Skeletal muscle cell (primary cell): ENCODE data around the gene SLC22A23.

Experiments used
- DNase-seq: peaks from one replicate; pipeline ENCODE4 v3.0.0-alpha.2; 2010; ENCODE audit warnings: low read depth
- H3K4me3 ChIP-seq: 2 replicates; pipeline ENCODE4 v1.5.1; 2011; ENCODE audit warnings: low read depth, mild to moderate bottlenecking, control low read depth, low read length, moderate library complexity

SLC22A23 gene

GRCh38 chr6:3330199-3330598 is 126.7 kb downstream of the SLC22A23 start:
- no peak for DNase-seq

GRCh38 chr6:3329393-3330051 is 127.3 kb downstream of the SLC22A23 start:
- no peak overlapping the region for H3K4me3 ChIP-seq
- DNase-seq: no peak

More at GRCh38 chr6:3330199-3330598, 126.7 kb downstream of the SLC22A23 start:
- H3K4me3 ChIP-seq: no peak overlapping the region

- no peak for DNase-seq
- H3K4me3 ChIP-seq: no peak overlapping the region
These were observed 128.1 kb downstream of the SLC22A23 start for GRCh38 chr6:3328796-3329195.

- no peak overlapping the region for H3K4me3 ChIP-seq
- DNase-seq: no peak
These were observed 128.7 kb downstream of the SLC22A23 start for GRCh38 chr6:3328145-3328544.

- no peak overlapping the region for H3K4me3 ChIP-seq
- no peak for DNase-seq
These were observed 129.4 kb downstream of the SLC22A23 start for GRCh38 chr6:3327403-3327802.

GRCh38 chr6:3326981-3327380 is 129.9 kb downstream of the SLC22A23 start:
- no peak overlapping the region for H3K4me3 ChIP-seq
- DNase-seq: no peak

- no peak overlapping the region for H3K4me3 ChIP-seq
- DNase-seq: no peak
These were observed 130.5 kb downstream of the SLC22A23 start for GRCh38 chr6:3326184-3326971.

GRCh38 chr6:3325210-3325609 is 131.6 kb downstream of the SLC22A23 start:
- no peak overlapping the region for H3K4me3 ChIP-seq
- no peak for DNase-seq

- no peak overlapping the region for H3K4me3 ChIP-seq
These were observed 132.4 kb downstream of the SLC22A23 start for GRCh38 chr6:3324262-3324942.

GRCh38 chr6:3323696-3324261 is 133.1 kb downstream of the SLC22A23 start:
- no peak for DNase-seq
- H3K4me3 ChIP-seq: no peak overlapping the region

More at GRCh38 chr6:3324262-3324942, 132.4 kb downstream of the SLC22A23 start:
- peak; percentile 81 for DNase-seq

GRCh38 chr6:3323148-3323547 is 133.7 kb downstream of the SLC22A23 start:
- no peak overlapping the region for H3K4me3 ChIP-seq
- no peak for DNase-seq

GRCh38 chr6:3322366-3322890 is 134.4 kb downstream of the SLC22A23 start:
- DNase-seq: no peak

GRCh38 chr6:3321875-3322274 is 135.0 kb downstream of the SLC22A23 start:
- H3K4me3 ChIP-seq: no peak overlapping the region
- DNase-seq: no peak

More at GRCh38 chr6:3322366-3322890, 134.4 kb downstream of the SLC22A23 start:
- no peak overlapping the region for H3K4me3 ChIP-seq

- H3K4me3 ChIP-seq: no peak overlapping the region
- no peak for DNase-seq
These were observed 135.8 kb downstream of the SLC22A23 start for GRCh38 chr6:3321042-3321441.

GRCh38 chr6:3320238-3320811 is 136.5 kb downstream of the SLC22A23 start:
- DNase-seq: no peak
- H3K4me3 ChIP-seq: no peak overlapping the region

GRCh38 chr6:3319610-3320200 is 137.1 kb downstream of the SLC22A23 start:
- DNase-seq: no peak
- no peak overlapping the region for H3K4me3 ChIP-seq

GRCh38 chr6:3318821-3319540 is 137.9 kb downstream of the SLC22A23 start:
- DNase-seq: no peak
- H3K4me3 ChIP-seq: no peak overlapping the region

GRCh38 chr6:3318226-3318625 is 138.6 kb downstream of the SLC22A23 start:
- DNase-seq: no peak
- H3K4me3 ChIP-seq: no peak overlapping the region
